Esophagus mucosa (tissue), 1 donor: ENCODE results near the gene LPIN1. TPM values are rescaled to one million over a fixed set of nuclear protein-coding genes. Genes with fewer than 3 reads are reported as not detected.
A peak's percentile ranks its signal among the peaks of the same experiment; 100 is the strongest.
"Not testable (repeated sequence)": the region's sequence is repeated elsewhere in the genome, so short reads cannot be mapped to it uniquely, and the experiment has no call there.

Experiments
- ATAC-seq: fragments of 200-7000 bp; cut with Tn5 transposase; one replicate; pipeline ENCODE4 v1.9.1; 2020
- total RNA-seq: library from RNA; stranded (reverse); gene quantifications from one replicate; pipeline ENCODE4 v1.2.4, GENCODE V29; 2023
- donor health status: DM: yes; HTN: yes; CAD: no.

The LPIN1 gene
- total RNA-seq, 1 donor from 2014 or later, result 33.6 TPM

DNA sequence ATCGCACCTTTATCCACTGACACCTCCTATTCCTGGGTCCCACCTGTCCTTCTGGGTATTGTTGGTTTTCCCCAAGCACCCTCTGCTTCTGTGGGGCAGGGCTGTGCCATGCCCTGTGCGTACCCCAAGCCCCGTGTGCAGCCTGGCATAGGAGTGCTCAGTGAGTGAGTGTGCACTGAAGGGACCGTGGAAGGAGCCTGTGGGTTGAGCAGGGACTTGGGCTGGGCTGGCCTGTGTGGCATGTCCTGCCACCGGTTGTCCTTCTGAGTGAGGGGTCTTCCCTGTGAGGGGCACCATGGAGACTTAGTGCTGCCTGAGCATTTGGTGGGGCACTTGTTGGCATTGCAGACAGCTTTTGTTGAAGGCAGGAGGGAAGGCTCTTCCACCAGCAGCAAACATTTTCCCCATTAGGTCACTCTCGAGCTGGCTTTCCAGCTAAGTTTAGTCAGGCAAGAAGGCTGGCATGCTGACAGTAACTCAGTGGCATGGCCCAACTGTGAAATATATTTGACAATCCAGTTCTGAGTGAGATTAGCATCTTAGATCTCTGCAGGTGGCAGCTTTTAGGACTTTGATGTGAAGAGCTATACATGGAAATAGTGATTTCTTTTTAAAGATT lies 64.7 kb downstream of the LPIN1 start:
- ATAC-seq, result no peak

DNA sequence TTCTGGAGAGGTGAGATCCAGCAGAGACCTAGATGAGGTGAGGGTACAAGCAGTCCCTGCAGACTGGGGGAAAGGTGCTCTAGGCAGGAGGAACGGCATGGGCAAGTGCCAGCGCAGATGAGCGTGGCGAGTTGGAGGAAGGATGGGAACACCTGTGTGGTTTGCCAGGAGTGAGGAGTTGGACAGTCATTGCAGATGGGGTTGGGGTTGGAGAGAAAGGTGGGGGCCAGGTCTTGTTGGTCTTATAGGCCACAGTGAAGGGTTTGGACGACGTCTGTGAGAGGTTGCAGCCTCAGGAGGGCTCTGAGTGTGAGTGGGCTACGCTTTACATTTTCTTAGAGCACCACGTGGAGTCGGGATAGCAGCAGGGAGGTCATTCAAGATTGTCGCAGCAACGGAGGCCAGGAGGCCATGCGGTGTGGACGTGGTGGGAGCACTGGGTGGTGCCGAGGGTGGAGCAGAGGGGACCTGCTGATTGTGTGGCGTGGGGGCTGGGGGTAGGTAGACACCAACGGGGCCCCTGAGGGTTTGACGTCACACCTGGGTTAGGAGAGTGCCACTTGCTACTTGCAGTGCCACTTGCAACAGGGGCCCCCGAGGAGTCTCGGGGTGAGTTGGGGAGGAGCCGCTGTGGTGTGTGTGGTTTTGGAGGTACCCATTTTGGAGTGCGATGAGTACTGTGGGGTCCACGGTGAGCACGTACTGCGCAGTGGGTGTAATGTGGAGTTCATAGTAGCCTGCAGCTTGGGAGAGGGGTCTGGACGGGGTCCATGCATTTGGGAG lies 66.2 kb downstream of the LPIN1 start:
- ATAC-seq, result no peak

DNA sequence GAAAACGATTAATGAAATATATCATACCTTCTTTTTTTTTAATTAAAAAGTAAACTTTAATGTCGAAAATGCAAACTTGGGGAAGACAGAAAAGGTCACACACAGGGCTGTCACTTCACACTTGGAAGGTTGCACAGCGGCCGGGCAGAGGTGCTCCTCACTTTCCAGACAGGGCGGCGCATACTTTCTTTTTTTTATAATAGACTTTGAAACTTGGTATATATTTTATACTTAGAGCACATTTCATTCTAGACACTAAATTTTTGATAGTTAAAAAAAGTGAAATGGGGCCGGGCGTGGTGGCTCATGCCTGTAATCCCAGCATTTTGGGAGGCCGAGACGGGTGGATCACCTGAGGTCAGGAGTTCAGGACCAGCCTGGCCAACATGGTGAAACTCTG lies 66.9 kb downstream of the LPIN1 start:
- not testable (repeated sequence) for ATAC-seq

DNA sequence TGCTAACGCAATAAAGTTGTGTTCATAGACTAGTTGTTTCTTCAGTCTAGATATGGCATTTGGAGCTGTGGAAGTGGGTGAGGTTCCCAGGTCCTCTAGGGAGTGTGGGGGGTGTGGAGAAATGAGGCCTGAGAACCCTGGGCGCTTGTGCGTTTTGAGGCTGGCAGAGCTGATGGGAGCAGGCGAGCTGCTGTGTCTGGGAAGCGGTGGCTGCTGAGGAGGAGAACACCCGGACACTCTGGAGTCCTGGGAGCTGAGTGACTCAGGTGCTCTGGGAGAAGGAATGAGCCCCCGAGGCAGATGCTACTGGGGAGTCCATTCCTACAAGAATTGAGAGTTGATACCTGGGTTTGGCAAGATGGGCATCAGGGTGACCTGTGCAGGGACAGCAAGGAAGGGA lies 67.5 kb downstream of the LPIN1 start:
- ATAC-seq, result no peak

DNA sequence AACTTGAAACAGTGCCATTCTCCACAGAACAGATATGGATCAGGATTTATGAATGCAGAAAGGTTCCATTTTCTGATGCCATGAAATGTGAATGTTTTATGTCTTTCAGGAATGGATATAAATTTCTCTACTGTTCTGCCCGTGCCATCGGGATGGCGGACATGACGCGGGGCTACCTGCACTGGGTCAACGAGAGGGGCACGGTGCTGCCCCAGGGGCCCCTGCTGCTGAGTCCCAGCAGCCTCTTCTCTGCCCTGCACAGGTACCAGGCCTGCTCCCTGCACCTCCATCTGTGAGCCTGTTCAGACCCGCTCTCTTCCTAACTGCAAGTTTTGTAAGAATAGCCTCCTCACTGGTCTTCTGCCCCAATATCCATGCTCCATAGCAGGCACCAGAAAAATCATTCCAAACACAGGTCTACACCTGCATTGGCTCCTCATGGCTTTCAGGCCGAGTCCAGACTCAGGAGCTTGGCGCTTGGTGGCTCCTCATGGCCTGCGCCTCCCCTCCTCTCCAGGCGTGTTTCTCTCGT lies 68.6 kb downstream of the LPIN1 start:
- no peak for ATAC-seq

DNA sequence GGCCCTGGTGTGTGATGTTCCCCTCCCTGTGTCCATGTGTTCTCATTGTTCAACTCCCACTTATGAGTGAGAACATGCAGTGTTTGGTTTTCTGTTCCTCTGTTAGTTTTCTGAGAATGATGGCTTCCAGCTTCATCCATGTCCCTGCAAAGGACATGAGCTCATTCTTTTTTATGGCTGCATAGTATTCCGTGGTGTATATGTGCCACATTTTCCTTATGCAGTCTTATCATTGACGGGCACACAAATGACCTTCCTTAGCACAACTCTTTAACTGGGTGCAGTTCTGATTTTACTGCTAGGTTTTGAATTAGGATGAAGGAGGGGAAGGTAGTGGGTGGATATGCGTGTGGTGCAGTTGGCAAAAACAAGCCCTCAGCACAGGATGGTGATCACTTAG lies 70.5 kb downstream of the LPIN1 start:
- not testable (repeated sequence) for ATAC-seq

DNA sequence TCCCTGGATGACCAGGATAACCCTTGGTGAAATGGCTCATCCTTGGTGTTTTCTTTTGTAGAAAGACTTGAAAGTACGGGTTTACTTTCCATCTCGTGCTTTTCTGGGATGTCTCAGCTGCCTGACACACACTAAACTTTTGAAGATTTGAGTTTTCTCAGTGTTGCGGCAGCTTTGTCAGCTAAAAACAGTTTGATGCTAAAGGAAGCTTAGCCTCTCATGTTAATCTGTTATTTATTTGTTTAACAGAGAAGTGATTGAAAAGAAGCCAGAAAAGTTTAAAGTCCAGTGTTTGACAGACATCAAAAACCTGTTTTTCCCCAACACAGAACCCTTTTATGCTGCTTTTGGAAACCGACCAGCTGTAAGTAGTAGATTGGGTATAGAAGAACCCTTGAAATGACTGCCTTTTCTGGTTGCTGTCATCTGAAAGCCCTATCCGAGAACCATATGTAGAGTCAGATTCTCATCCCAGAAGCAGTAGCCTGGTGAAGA lies 72.8 kb downstream of the LPIN1 start:
- no peak for ATAC-seq

DNA sequence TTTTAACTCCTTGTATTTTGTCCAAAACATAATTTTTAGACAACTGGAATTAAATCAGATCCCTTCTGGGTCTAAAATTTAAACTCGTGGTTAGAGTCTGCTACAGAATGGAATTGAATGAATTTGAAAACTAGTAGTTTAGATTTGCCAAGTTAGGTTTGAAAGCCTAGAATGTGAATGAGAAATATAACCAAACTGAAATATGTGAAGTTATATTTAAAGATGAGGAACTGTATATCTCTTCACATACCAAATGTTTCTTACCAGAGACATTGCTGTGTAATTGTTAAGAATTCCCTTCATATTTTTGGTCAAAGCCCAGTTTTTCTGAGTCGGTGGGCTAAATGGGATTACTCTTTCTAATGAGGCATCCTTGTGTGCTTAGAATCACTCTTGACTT lies 74.2 kb downstream of the LPIN1 start:
- ATAC-seq, result no peak

DNA sequence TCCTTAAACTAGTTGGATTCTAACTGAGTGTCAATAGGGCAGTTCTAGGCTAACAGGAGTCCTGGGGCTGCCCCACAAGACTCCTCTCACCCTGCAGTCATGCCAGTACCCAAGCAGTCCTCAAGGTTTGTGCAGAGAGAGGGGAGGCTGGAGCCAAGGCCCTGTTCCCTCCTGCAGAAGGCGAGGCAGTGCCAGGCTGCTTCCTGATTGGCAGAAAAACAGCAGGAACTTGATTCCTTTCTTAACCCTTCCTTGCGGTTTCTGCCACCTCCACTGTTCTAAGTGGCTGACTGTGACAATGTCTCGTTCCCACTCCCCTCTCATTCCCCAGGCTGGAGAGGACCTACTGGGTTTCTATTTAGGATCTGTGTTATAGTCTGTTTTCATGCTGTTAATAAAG lies 75.3 kb downstream of the LPIN1 start:
- no peak for ATAC-seq

DNA sequence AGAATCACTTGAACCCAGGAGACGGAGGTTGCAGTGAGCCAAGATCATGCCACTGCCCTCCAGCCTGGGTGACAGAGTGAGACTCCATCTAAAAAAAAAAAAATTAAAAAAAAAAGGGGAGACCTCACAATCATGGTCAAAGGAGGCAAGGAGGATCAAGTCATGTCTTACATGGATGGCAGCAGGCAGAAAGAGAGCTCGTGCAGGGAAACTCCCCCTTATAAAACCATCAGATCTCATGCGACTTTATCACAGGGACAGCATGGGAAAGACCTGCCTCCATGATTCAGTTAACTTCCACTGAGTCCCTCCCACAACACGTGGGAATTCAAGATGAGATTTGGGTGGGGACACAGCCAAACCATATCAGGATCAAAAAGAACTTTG lies 75.9 kb downstream of the LPIN1 start:
- ATAC-seq, result not testable (repeated sequence)

DNA sequence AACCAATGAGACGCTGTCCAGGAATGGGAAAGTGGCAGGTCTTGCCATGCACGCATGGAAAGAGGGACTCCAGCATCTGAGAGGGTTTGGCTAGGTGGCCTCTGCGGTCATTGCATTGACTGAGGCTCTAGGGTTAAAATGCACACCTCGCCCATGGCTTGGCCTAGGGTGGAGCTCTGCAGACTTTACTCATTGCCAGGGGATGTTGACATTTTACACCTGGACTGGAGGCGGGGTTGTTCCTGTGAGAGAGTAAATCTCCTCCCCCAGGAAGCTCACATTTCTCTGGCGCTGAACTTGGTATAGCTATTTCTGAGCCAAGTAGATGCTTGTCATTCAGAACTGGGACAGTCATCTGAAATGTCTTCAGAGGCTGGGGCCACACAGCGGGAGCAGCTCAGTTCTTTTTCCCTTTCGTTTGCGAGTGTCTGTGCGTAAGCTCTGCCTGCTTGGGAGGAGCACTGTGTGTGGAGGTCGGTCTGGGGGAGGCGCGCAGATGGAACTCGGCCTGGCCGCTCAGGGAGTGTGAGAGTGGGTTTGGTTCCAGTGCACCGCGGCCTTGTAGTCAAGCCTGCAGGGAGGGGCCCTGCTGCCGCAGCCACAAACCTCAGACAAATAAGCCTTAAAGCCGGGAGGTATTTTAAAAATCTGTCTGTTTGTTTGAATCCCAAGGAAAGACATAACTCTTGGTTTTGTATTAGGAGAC lies 76.5 kb downstream of the LPIN1 start:
- peak; percentile 85 for ATAC-seq

DNA sequence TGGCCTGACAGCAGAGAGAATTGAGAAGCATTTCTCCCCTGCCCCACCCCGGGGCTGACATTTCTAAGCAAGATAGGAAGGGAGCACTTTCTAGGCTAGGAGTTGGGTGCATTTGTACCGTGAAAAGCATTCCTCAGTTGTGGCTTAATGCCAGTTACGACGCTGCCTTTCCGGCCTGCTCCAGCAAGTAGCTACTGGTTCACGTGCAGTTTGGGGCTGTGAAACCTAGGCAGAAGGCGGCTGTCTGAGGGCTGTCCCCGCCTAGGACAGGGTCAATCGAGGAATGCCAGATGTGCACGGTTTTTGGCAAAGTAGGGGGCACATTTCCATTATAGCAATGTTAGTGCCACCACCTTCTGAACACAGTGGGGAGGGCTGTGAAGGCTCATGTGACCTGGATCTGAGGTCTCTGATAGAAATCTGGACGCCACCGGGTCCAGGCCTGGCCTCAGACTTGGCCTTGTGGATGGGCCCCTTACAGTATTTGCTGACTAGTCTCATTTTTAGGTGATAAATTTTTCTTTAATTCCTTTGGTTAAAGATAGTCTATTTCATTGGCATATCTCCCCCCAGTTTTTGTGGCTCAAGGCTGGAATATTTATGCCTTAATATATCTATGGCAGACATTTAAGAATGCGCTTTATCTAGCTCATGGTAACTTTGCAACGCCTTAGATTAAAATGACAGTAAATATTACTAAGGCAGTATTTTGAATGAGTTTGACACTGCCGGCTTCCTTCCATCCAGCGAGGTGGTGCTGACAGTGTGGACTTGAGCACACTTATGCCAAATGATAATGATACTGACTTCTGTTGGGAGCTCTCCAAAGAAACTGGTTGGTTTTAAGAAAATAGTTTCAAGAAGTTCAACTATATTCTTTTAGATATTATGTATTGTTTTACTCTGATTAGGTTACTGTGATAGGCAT lies 78.7 kb downstream of the LPIN1 start:
- ATAC-seq, result peak; percentile 23

DNA sequence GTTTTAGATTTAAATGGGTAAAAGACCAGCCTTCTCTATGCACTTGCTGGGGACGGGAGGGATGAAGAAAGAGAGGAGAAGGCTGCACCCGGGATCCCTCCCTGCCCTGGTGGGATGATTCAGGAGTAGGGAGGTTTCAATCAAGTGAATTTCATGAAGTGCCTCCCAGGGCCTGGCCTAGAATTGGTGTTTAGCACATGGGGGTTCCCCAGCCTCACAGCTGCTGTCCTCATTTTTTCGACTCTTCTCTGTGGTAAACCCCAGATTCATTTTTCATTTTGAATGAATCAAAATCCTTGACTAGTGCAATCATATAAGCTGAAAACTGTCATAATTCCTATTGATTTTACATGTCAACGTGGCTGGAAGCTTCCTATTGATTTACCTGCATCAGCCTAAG lies 81.1 kb downstream of the LPIN1 start:
- no peak for ATAC-seq

DNA sequence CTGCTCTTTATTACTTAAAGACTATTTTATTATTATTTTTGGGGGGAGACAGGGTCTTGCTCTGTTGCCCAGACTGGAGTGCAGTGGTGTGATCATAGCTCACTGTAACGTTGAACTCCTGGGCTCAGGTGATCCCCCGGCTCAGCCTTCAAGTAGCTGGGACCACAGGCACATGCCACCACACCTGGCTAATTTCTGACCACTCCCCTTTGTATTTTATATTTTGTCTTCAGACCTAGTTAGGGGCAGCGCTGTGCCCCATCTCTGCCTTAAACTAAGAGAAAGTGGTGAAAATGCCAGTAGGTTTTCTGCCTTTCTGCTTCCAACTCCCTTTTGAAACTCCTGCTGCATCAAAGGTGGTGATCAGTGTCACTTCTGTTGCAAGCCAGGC lies 82.5 kb downstream of the LPIN1 start:
- no peak for ATAC-seq

DNA sequence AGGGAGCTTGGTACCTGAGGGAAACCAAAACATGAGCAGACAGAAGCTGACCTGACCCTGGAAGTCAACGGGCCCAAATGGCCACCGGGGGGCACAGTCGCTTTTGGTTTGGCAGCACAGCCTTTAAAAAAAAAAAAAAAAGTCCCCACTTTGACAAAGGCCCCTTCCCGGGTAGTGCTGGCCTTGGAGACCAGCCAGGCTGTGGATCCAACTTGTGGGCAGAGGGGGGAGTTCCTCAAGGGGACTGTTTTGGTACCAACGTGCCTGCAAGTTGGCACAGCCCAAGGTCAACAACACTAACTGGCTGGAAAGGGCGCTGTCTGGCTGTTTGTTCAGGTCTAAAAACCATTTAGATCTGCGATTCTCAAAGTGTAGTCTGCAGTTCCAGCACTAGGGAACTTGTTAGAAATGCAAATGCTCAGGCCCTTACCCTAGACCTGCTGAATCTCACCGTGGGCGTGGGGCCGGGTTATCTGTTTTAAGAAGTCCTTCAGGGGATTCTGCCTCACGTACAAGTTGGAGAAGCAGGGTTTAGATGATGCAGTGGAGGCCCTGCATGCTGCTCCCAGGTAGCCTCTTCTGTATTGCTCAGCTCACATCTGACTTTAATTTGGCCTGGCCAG lies 83.0 kb downstream of the LPIN1 start:
- peak; percentile 15 for ATAC-seq

DNA sequence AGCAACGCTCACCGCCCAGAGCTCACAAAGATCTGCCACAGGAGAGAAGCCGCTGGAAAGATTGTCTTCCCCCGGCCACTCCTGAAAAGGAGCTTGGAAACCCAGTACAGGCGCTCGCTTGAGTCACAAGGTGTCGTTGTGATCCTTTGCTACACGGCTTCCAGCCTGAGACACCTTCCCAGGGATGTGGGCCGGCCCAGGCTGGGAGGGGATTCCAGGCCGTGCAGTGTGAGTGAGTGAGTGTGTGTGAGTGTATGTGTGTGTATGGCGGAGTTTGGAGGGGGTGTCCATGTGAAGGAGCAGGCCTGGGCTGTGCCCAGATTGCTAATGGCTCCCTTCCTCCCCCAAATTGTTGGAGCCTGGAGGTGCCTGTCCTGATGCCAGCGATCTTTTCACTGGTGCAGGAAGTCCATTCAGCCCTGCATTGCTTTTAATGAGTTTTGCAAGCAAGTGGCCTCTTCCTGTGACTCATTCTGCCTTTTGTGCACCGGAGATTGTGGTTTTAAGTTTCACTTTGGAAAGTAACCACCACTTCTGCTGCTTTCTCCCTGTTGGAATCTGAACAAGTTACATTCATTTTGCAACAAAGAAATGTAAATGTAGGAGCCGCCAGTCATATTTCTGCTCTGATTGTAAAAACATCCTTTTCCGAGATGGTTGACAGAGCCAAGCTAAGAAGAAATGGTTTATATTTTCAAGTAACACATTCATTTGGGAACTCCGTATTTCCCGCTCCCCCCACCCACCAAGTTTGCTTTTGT lies 83.7 kb downstream of the LPIN1 start:
- ATAC-seq, result peak; percentile 91

DNA sequence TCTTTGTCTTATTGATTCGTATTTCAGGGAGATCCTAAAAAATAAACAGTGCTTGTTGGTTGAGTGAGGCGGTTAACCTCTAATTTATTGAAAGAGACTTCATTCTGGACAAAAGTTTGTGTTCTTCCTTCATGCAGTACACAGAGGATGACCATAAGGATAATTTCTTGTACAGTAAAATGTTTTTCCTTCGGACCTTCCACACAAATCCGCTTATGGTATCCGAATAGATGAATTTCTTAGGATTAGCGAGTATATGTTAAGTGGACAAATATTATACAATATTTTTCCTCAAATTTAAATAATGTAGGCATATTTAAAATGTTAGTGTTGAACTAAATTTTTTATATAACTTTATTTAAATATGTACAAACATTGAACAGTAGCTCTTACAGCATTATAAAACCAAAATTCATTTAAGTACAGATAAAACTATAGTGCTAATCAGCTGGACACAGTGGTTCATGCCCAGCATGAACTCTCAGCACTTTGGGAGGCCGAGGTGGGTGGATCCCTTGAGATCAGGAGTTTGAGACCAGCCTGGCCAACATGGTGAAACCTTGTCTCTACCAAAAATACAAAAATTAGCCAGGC lies 84.4 kb downstream of the LPIN1 start:
- ATAC-seq, result no peak

DNA sequence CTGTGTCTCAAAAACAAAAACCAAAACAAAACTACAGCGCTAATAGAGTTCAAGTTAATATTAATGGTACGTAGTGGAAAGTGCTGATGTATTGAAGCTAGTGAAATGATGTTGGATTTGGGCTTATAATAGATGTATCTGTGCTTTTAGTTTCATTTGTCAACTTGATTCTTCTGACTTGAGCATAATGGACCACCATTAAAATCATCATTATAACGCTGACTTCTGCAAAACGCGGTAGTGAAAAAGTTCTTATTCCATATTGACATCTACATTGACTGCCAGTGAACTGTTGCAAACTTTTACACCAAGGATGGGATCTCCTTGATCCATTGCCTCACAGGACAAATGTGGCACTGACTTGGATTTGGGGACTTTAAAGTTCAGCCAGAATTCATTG lies 85.0 kb downstream of the LPIN1 start:
- no peak for ATAC-seq

DNA sequence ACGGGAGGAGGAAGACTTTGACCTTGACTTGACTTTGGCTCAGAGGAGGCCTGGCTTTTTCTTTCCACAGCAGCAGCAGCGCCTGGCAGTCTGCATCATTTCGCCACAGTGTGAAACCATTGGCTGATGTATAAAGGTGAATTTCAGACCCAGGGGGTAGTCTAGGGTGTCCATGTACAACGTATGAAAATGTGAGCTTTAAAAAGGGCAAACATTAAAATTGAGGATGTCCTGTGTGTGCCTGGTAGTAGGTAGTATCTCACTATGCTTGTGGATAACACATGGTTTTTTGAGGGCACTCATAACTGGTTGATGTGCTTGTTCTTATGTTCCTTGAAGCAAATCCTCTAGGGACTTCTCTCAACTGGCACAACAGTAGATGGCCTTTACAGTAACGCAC lies 86.1 kb downstream of the LPIN1 start:
- no peak for ATAC-seq

DNA sequence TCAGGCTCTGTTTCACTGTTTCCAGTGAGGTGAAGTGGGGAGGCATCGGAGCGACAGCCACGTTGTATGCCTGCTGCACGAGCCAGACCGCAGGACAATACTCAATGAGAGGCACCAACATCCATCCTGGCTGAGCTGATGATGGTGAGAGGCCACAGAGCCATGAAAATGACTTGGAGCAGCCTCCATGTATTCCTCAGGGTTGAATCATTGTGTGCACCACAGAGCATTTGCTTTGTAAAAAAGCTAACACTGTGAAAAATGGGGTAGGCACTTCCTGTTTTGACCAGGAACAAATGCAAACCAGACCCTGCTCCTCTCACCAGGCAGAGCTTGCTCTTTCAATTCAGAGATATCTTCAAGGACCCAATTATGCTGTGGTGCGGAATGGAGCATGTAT lies 87.2 kb downstream of the LPIN1 start:
- no peak for ATAC-seq

DNA sequence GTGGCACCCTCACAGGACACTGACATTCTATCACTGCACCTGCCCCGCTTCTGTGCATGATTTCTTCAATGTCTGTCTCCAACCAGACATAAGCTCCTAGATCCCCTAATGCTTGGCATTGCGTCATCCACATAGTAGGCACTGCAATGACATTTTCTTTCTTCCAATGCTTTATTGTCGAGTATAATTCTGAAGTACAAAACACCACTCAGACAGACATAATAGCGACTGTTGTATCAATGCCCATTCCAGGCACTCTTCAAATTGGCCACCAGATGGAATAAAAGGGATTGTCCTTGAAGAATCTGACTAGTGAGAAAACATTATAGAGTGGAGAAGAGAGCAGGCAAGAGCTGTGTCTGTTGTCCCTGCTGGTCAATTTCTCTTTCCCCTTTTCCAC lies 89.0 kb downstream of the LPIN1 start:
- no peak for ATAC-seq
